Measurements from ENCODE around the gene RPL35. TPM values are rescaled to one million over a fixed set of nuclear protein-coding genes. Genes with fewer than 3 reads are reported as not detected.
"Not testable (repeated sequence)": the region's sequence is repeated elsewhere in the genome, so short reads cannot be mapped to it uniquely, and the experiment has no call there.

Gene RPL35
- total and polyA plus RNA-seq, 10 of the 15 experiments (the other 5 are each of a cell fraction or from before 2014, with no cell fraction given), result 2,572 to 6,300 (median 3,864) TPM

DNA sequence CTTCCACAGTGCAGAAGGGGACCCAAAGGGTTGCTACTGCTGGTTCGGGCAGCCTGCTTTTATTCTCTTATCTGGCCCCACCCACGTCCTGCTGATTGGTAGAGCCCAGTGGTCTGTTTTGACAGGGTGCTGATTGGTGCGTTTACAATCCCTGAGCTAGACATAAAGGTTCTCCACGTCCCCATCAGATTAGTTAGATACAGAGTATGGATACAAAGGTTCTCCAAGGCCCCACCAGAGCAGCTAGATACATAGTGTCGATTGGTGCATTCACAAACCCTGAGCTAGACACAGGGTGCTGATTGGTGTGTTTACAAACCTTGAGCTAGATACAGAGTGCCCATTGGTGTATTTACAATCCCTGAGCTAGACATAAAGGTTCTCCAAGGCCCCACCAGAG, 23.6 kb downstream of the RPL35 start:
- intact Hi-C loops (cut with micrococcal nuclease; ENCODE audit: unreplicated experiment), result not testable (repeated sequence)

GRCh38 chr9:124835026-124835557, 26.7 kb downstream of the RPL35 start:
- H4K20me1 ChIP-seq (ENCODE audit: control insufficient read depth, insufficient read depth), result no peaks in the 10 kb centered on the region
- WGBS (ENCODE audit: insufficient coverage, insufficient replicate concordance, low lambda C conversion rate, missing lambda C conversion rate), result 59% methylated on average over 13 of the region's 13 CpGs
- ATAC-seq (no peak), FAIRE-seq (no peak), DNase-seq (ENCODE audit: low read depth, low spot score) (no peak)
- in situ Hi-C loops (cut with MboI), result no loop called here
- no peak overlapping the region for H2AFZ ChIP-seq (ENCODE audit: control insufficient read depth, low read depth, low read length)
- no peak overlapping the region for H3K4me3 ChIP-seq
- POLR2A ChIA-PET, result interaction anchor here (0.5 to 0.7 kb wide), 2 partner anchors 18 to 51 kb away, joined by 3 read pairs; no protein-coding TSS in a partner anchor
- BruUV-seq (replicated peaks), result no TSS peak
- H3K4me2 ChIP-seq (ENCODE audit: control insufficient read depth, insufficient read depth), result no peak overlapping the region
- H3K27me3 ChIP-seq (replicated peaks in 1 of 2; ENCODE audit: control insufficient read depth in 2 of 2, insufficient read depth in 2 of 2, low read length in 1 of 2), result no peaks in the 10 kb centered on the region
- CTCF ChIA-PET, result interaction anchor here (0.7 to 3.5 kb wide), 7 partner anchors 16 to 62 kb away, joined by 3 to 16 read pairs (median 3); partner anchors contain the start of gene WDR38
- no peaks in the 10 kb centered on the region for H3K79me2 ChIP-seq (ENCODE audit: control insufficient read depth, insufficient read depth, low read length)
- H3K4me1 ChIP-seq (ENCODE audit: control insufficient read depth, insufficient read depth, low read length), result no peaks in the 10 kb centered on the region; the same call in 1 of the 2 replicates
- H3K9ac ChIP-seq (ENCODE audit: control insufficient read depth, insufficient read depth, low read length), result no peak overlapping the region
- H3K27ac ChIP-seq (ENCODE audit: control insufficient read depth, insufficient read depth), result no peak overlapping the region
- SMC1A ChIA-PET (ENCODE audit: uncharacterized antibody, unreplicated experiment), result no interaction called here
- no peaks in the 10 kb centered on the region for H3K36me3 ChIP-seq (ENCODE audit: control insufficient read depth in 2 of 2, insufficient read depth in 2 of 2, low read length in 1 of 2)
- RAD21 ChIA-PET (ENCODE audit: unreplicated experiment), result no interaction called here
- intact Hi-C loops (cut with micrococcal nuclease; ENCODE audit: unreplicated experiment), result no loop called here
- no peaks in the 10 kb centered on the region for H3K9me3 ChIP-seq (replicated peaks; ENCODE audit: control insufficient read depth, insufficient read depth, low read length)
- no peak for TF ChIP-seq ZNF384 (IDR thresholded peaks at IDR 0.05; ENCODE audit: borderline replicate concordance, low read depth, low read length)
- TF ChIP-seq, protein P1, sequence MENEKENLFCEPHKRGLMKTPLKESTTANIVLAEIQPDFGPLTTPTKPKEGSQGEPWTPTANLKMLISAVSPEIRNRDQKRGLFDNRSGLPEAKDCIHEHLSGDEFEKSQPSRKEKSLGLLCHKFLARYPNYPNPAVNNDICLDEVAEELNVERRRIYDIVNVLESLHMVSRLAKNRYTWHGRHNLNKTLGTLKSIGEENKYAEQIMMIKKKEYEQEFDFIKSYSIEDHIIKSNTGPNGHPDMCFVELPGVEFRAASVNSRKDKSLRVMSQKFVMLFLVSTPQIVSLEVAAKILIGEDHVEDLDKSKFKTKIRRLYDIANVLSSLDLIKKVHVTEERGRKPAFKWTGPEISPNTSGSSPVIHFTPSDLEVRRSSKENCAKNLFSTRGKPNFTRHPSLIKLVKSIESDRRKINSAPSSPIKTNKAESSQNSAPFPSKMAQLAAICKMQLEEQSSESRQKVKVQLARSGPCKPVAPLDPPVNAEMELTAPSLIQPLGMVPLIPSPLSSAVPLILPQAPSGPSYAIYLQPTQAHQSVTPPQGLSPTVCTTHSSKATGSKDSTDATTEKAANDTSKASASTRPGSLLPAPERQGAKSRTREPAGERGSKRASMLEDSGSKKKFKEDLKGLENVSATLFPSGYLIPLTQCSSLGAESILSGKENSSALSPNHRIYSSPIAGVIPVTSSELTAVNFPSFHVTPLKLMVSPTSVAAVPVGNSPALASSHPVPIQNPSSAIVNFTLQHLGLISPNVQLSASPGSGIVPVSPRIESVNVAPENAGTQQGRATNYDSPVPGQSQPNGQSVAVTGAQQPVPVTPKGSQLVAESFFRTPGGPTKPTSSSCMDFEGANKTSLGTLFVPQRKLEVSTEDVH (IDR thresholded peaks at IDR 0.05; ENCODE audit: low read depth, partially characterized antibody), result no peak
- TF ChIP-seq RELA (IDR thresholded peaks at IDR 0.05; ENCODE audit: borderline replicate concordance, partially characterized antibody), result no peak
- 0 out of 2 replicates have a peak, but pooled peaks have one; percentile 10 for TF ChIP-seq IKZF1 (conservative IDR thresholded peaks at IDR 0.05)
- TF ChIP-seq, protein P2, sequence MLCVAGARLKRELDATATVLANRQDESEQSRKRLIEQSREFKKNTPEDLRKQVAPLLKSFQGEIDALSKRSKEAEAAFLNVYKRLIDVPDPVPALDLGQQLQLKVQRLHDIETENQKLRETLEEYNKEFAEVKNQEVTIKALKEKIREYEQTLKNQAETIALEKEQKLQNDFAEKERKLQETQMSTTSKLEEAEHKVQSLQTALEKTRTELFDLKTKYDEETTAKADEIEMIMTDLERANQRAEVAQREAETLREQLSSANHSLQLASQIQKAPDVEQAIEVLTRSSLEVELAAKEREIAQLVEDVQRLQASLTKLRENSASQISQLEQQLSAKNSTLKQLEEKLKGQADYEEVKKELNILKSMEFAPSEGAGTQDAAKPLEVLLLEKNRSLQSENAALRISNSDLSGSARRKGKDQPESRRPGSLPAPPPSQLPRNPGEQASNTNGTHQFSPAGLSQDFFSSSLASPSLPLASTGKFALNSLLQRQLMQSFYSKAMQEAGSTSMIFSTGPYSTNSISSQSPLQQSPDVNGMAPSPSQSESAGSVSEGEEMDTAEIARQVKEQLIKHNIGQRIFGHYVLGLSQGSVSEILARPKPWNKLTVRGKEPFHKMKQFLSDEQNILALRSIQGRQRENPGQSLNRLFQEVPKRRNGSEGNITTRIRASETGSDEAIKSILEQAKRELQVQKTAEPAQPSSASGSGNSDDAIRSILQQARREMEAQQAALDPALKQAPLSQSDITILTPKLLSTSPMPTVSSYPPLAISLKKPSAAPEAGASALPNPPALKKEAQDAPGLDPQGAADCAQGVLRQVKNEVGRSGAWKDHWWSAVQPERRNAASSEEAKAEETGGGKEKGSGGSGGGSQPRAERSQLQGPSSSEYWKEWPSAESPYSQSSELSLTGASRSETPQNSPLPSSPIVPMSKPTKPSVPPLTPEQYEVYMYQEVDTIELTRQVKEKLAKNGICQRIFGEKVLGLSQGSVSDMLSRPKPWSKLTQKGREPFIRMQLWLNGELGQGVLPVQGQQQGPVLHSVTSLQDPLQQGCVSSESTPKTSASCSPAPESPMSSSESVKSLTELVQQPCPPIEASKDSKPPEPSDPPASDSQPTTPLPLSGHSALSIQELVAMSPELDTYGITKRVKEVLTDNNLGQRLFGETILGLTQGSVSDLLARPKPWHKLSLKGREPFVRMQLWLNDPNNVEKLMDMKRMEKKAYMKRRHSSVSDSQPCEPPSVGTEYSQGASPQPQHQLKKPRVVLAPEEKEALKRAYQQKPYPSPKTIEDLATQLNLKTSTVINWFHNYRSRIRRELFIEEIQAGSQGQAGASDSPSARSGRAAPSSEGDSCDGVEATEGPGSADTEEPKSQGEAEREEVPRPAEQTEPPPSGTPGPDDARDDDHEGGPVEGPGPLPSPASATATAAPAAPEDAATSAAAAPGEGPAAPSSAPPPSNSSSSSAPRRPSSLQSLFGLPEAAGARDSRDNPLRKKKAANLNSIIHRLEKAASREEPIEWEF (IDR thresholded peaks at IDR 0.05; ENCODE audit: insufficient replicate concordance, low read depth, low read length), result no peak
- TF ChIP-seq CREM (IDR thresholded peaks at IDR 0.05; ENCODE audit: low read depth), result no peak
- TF ChIP-seq TARDBP (IDR thresholded peaks at IDR 0.05; ENCODE audit: borderline replicate concordance), result no peak

More for the DNA sequence above, 23.6 kb downstream of the RPL35 start:
- RAD21 ChIA-PET (ENCODE audit: unreplicated experiment); ATAC-seq; H4K20me1 ChIP-seq (ENCODE audit: control insufficient read depth, insufficient read depth); H2AFZ ChIP-seq (ENCODE audit: control insufficient read depth, low read depth, low read length); H3K4me3 ChIP-seq; H3K4me2 ChIP-seq (ENCODE audit: control insufficient read depth, insufficient read depth); H3K27me3 ChIP-seq (replicated peaks in 1 of 2; ENCODE audit: control insufficient read depth in 2 of 2, insufficient read depth in 2 of 2, low read length in 1 of 2); H3K27ac ChIP-seq (ENCODE audit: control insufficient read depth, insufficient read depth); in situ Hi-C loops (cut with MboI); H3K9me3 ChIP-seq (replicated peaks; ENCODE audit: control insufficient read depth, insufficient read depth, low read length); DNase-seq (ENCODE audit: low read depth, low spot score); H3K9ac ChIP-seq (ENCODE audit: control insufficient read depth, insufficient read depth, low read length); H3K36me3 ChIP-seq (ENCODE audit: control insufficient read depth in 2 of 2, insufficient read depth in 2 of 2, low read length in 1 of 2); FAIRE-seq; H3K79me2 ChIP-seq (ENCODE audit: control insufficient read depth, insufficient read depth, low read length); BruUV-seq (replicated peaks); H3K4me1 ChIP-seq (ENCODE audit: control insufficient read depth, insufficient read depth, low read length): not testable (repeated sequence)
- CTCF ChIA-PET, result interaction anchor here (1.1 to 1.6 kb wide), 2 partner anchors 63 to 64 kb away, joined by 3 to 5 read pairs; no protein-coding TSS in a partner anchor
- 49% methylated on average over 5 of the region's 5 CpGs for WGBS (ENCODE audit: insufficient coverage, insufficient replicate concordance, low lambda C conversion rate, missing lambda C conversion rate)
- TF ChIP-seq NFYB (IDR thresholded peaks at IDR 0.05; ENCODE audit: insufficient read depth, low read depth, low read length), result peak; percentile 28; the same call in 1 of the 2 replicates
- SMC1A ChIA-PET (ENCODE audit: uncharacterized antibody, unreplicated experiment), result interaction anchor here (0.9 to 1.5 kb wide), 3 partner anchors 14 to 66 kb away, joined by 3 to 4 read pairs (median 4); partner anchors contain the start of gene WDR38
- POLR2A ChIA-PET, result interaction anchor here (0.6 kb wide), 2 partner anchors 288 to 362 kb away, joined by 3 to 4 read pairs; partner anchors contain the start of gene RABEPK

Data from GM12878 (cell line).